ENCODE measurements around the gene PIGZ. TPM values are rescaled to one million over a fixed set of nuclear protein-coding genes. Genes with fewer than 3 reads are reported as not detected.

Gene PIGZ
- total and polyA plus RNA-seq, 2 experiments from 2014 or later = 18.0 to 32.6 TPM

GRCh38 chr3:197006860-197007259 is 38.2 kb upstream of the PIGZ start:
- no peak for DNase-seq (ENCODE audit: low spot score)
- no peaks in the 10 kb centered on the region for H3K36me3 ChIP-seq (replicated peaks; ENCODE audit: insufficient read depth, low read depth)
- H3K27me3 ChIP-seq = no peaks in the 10 kb centered on the region
- no peak for TF ChIP-seq EZH2phosphoT487 (IDR thresholded peaks at IDR 0.05; ENCODE audit: low read depth, severe bottlenecking, unreplicated experiment)
- TF ChIP-seq CTCF (IDR thresholded peaks at IDR 0.05; ENCODE audit: poor library complexity) = no peak
- no peak for TF ChIP-seq EZH2 (IDR thresholded peaks at IDR 0.05; ENCODE audit: borderline replicate concordance)
- no peaks in the 10 kb centered on the region for H3K9me3 ChIP-seq (ENCODE audit: low read depth)
- H2AFZ ChIP-seq = no peak overlapping the region
- no peak overlapping the region for H3K4me2 ChIP-seq
- H3K9me2 ChIP-seq (replicated peaks; ENCODE audit: insufficient read depth) = no peaks in the 10 kb centered on the region
- H3K4me1 ChIP-seq (ENCODE audit: insufficient read depth) = peaks cover 13% of the 10 kb centered on the region
- H3K79me2 ChIP-seq = no peaks in the 10 kb centered on the region
- no peaks in the 10 kb centered on the region for H4K20me1 ChIP-seq (ENCODE audit: insufficient read depth, poor library complexity, severe bottlenecking)
- H3K27ac ChIP-seq = no peak overlapping the region
- WGBS (ENCODE audit: low lambda C conversion rate, missing lambda C conversion rate) = 96% methylated on average over 5 of the region's 5 CpGs
- H3K4me3 ChIP-seq = no peak overlapping the region

GRCh38 chr3:197006446-197006845 is 37.8 kb upstream of the PIGZ start:
- H3K27me3 ChIP-seq = no peaks in the 10 kb centered on the region
- H3K4me1 ChIP-seq (ENCODE audit: insufficient read depth) = peaks cover 13% of the 10 kb centered on the region
- 94% methylated on average over 11 of the region's 11 CpGs for WGBS (ENCODE audit: low lambda C conversion rate, missing lambda C conversion rate)
- H3K4me3 ChIP-seq = no peak overlapping the region
- no peak overlapping the region for H3K27ac ChIP-seq
- H2AFZ ChIP-seq = no peak overlapping the region
- no peaks in the 10 kb centered on the region for H3K9me3 ChIP-seq (ENCODE audit: low read depth)
- H3K79me2 ChIP-seq = no peaks in the 10 kb centered on the region
- H3K36me3 ChIP-seq (replicated peaks; ENCODE audit: insufficient read depth, low read depth) = no peaks in the 10 kb centered on the region
- no peaks in the 10 kb centered on the region for H4K20me1 ChIP-seq (ENCODE audit: insufficient read depth, poor library complexity, severe bottlenecking)
- no peak overlapping the region for H3K4me2 ChIP-seq
- TF ChIP-seq EZH2phosphoT487 (IDR thresholded peaks at IDR 0.05; ENCODE audit: low read depth, severe bottlenecking, unreplicated experiment) (no peak), CTCF (IDR thresholded peaks at IDR 0.05; ENCODE audit: poor library complexity) (no peak), EZH2 (IDR thresholded peaks at IDR 0.05; ENCODE audit: borderline replicate concordance) (no peak)
- H3K9me2 ChIP-seq (replicated peaks; ENCODE audit: insufficient read depth) = no peaks in the 10 kb centered on the region
- DNase-seq (ENCODE audit: low spot score) = no peak

- Histone ChIP-seq H3K9me2 (replicated peaks; ENCODE audit: insufficient read depth) (no peaks in the 10 kb centered on the region), H3K4me1 (ENCODE audit: insufficient read depth) (peaks cover 13% of the 10 kb centered on the region), H3K36me3 (replicated peaks; ENCODE audit: insufficient read depth, low read depth) (no peaks in the 10 kb centered on the region), H3K27ac (peak overlapping the region; percentile 91), H3K4me3 (peak overlapping the region; percentile 82), H3K79me2 (no peaks in the 10 kb centered on the region), H4K20me1 (ENCODE audit: insufficient read depth, poor library complexity, severe bottlenecking) (no peaks in the 10 kb centered on the region), H3K4me2 (peak overlapping the region; percentile 99), H2AFZ (peak overlapping the region; percentile 88), H3K9me3 (ENCODE audit: low read depth) (no peaks in the 10 kb centered on the region), H3K27me3 (no peaks in the 10 kb centered on the region)
- 30% methylated on average over 35 of the region's 61 CpGs for WGBS (ENCODE audit: low lambda C conversion rate, missing lambda C conversion rate)
- TF ChIP-seq EZH2 (IDR thresholded peaks at IDR 0.05; ENCODE audit: borderline replicate concordance) (no peak), CTCF (IDR thresholded peaks at IDR 0.05; ENCODE audit: poor library complexity) (no peak), EZH2phosphoT487 (IDR thresholded peaks at IDR 0.05; ENCODE audit: low read depth, severe bottlenecking, unreplicated experiment) (no peak)
- DNase-seq (ENCODE audit: low spot score) = peak; percentile 42
These were observed 35.1 kb upstream of the PIGZ start for GRCh38 chr3:197003461-197004385.

Measured in hepatocyte (in vitro differentiated cells).